Keratinocyte (primary cell): ENCODE measurements around the gene MYCL. TPM values are rescaled to one million over a fixed set of nuclear protein-coding genes. Genes with fewer than 3 reads are reported as not detected.
"Not testable (repeated sequence)": the region's sequence is repeated elsewhere in the genome, so short reads cannot be mapped to it uniquely, and the experiment has no call there.

Experiments
- DNase-seq: peaks from one replicate; pipeline ENCODE4 v3.0.0-alpha.2; 2011; ENCODE audit warnings: low read depth, missing footprints, low spot score
- FAIRE-seq: peaks from 2 replicates; lab custom pipeline; 2011; peaks lifted over from hg19 to GRCh38; lab: Jason Lieb, UNC
- H2AFZ ChIP-seq: 2 replicates; pipeline ENCODE4 v1.6.0; 2012; ENCODE audit warnings: low read length, control low read depth, inconsistent platforms; ENCODE audit not compliant: control insufficient read depth
- H3K27ac ChIP-seq: 2 replicates; pipeline ENCODE4 v1.5.1; 2011; ENCODE audit warnings: low read length; ENCODE audit not compliant: control insufficient read depth, insufficient read depth
- H3K27me3 ChIP-seq: 3 replicates; pipeline ENCODE4 v1.6.0; 2011; ENCODE audit warnings: low read length; ENCODE audit not compliant: control insufficient read depth, insufficient read depth; ENCODE audit errors: extremely low read depth
- H3K36me3 ChIP-seq, 2 experiments: 2 replicates in 1 of 2; 3 replicates in 1 of 2; pipeline ENCODE4 v1.5.1; 2011; ENCODE audit warnings: low read length in 2 of 2, mild to moderate bottlenecking in 1 of 2; ENCODE audit not compliant: control insufficient read depth in 2 of 2, insufficient read depth in 2 of 2; ENCODE audit errors: extremely low read depth in 1 of 2
- H3K4me1 ChIP-seq: 3 replicates; pipeline ENCODE4 v1.5.1; 2011; ENCODE audit warnings: low read length; ENCODE audit not compliant: control insufficient read depth, insufficient read depth; ENCODE audit errors: extremely low read depth
- H3K4me2 ChIP-seq: 3 replicates; pipeline ENCODE4 v1.6.0; 2011; ENCODE audit warnings: low read depth, low read length; ENCODE audit not compliant: control insufficient read depth, insufficient read depth; ENCODE audit errors: extremely low read depth
- H3K4me3 ChIP-seq, 3 experiments: fragments of 200-600 bp in 1 of 3; sonication (generic) in 1 of 3; 2 replicates in 2 of 3; 3 replicates in 1 of 3; pipeline ENCODE4 v1.5.1; 2011 to 2016; ENCODE audit warnings: low read length in 3 of 3, mild to moderate bottlenecking in 3 of 3, control low read depth in 2 of 3, inconsistent platforms in 1 of 3, low read depth in 1 of 3, mixed read lengths in 1 of 3, mixed run types in 1 of 3, moderate library complexity in 1 of 3; ENCODE audit not compliant: control insufficient read depth in 2 of 3, insufficient read depth in 2 of 3; ENCODE audit errors: extremely low read depth in 1 of 3
- H3K79me2 ChIP-seq: 2 replicates; pipeline ENCODE4 v1.6.0; 2012; ENCODE audit warnings: low read length; ENCODE audit not compliant: control insufficient read depth, insufficient read depth
- H3K9ac ChIP-seq: 3 replicates; pipeline ENCODE4 v1.6.0; 2011; ENCODE audit warnings: low read length; ENCODE audit not compliant: control insufficient read depth, insufficient read depth; ENCODE audit errors: extremely low read depth
- H3K9me1 ChIP-seq: 3 replicates; pipeline ENCODE4 v1.6.0; 2011; ENCODE audit warnings: low read length; ENCODE audit not compliant: control insufficient read depth, insufficient read depth; ENCODE audit errors: extremely low read depth
- H3K9me3 ChIP-seq: 2 replicates; pipeline ENCODE4 v1.5.1; 2012; ENCODE audit warnings: low read depth, low read length; ENCODE audit not compliant: control insufficient read depth
- H4K20me1 ChIP-seq: 3 replicates; pipeline ENCODE4 v1.6.0; 2011; ENCODE audit warnings: low read length; ENCODE audit not compliant: control insufficient read depth, insufficient read depth; ENCODE audit errors: extremely low read depth
- EZH2 ChIP-seq: IDR thresholded peaks from one replicate; pipeline ENCODE4 v1.6.1; 2012; ENCODE audit warnings: inconsistent platforms, mild to moderate bottlenecking, low read length, moderate library complexity
- dilution Hi-C: fragments of 300-500 bp; cut with MboI; formaldehyde crosslinking; loops from one replicate; pipeline ENCODE4 v1.7.0; 2020; ENCODE audit warnings: low sequenced_read_pairs; ENCODE audit not compliant: extremely low pct_ligation_motif_present
- polyA plus RNA-seq, 5 experiments: library from polyadenylated mRNA; depleted of rRNA in 3 of 5; stranded (reverse) in 3 of 5; stranded (forward) in 1 of 5; unstranded in 1 of 5; fragments of >200 nt; gene quantifications; 1 replicate in 1 of 5; 2 replicates in 3 of 5; 3 replicates in 1 of 5; pipeline versions ENCODE4 v1.2.1 to v1.2.3, GENCODE V29; 2011 to 2012; ENCODE audit warnings: missing spikeins in 2 of 5, low read depth in 1 of 5, low replicate concordance in 1 of 5
- TF ChIP-seq, protein P1 (sequence below), 3 experiments: IDR thresholded peaks in 1 of 3; conservative IDR thresholded peaks in 1 of 3; optimal IDR thresholded peaks in 1 of 3; 2 replicates in 2 of 3; 3 replicates in 1 of 3; pipeline versions ENCODE3 to v1.5.1; 2011; ENCODE audit warnings: low read length in 3 of 3, mild to moderate bottlenecking in 3 of 3, moderate library complexity in 2 of 3, control low read depth in 1 of 3, inconsistent platforms in 1 of 3; ENCODE audit not compliant: insufficient read depth in 2 of 3; ENCODE audit errors: extremely low read depth in 1 of 3

The MYCL gene
- polyA plus RNA-seq, 1 donor (not counting 4 experiments of a cell fraction or from before 2014, with no cell fraction given) = 5.4 TPM

DNA sequence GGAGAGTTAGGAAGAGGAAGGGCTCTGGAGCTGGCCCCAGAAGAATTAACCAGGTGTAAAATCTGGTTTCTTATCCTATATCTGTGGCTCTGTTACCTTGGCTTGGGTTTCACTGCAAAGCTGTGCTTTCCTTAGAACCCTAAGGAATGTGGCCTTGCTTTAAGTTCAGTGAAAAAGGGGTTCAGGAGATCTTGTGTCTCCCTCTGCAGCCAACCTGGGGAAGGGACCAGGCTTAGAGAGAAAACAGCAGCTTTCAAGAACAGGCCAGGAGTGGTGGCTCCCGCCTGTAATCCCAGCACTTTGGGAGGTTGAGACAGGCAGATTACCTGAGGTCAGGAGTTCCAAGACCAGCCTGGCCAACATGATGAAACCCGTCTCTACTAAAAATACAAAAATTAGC is 16.1 kb upstream of the MYCL start:
- no peak overlapping the region for H3K4me2 ChIP-seq
- no peak for FAIRE-seq
- H3K9me1 ChIP-seq = no peaks in the 10 kb centered on the region
- dilution Hi-C loops = no loop called here
- H3K4me3 ChIP-seq = no peak overlapping the region
- H2AFZ ChIP-seq = no peak overlapping the region
- DNase-seq = no peak
- H3K27ac ChIP-seq = no peak overlapping the region
- H3K27me3 ChIP-seq = no peaks in the 10 kb centered on the region
- TF ChIP-seq, protein P1, sequence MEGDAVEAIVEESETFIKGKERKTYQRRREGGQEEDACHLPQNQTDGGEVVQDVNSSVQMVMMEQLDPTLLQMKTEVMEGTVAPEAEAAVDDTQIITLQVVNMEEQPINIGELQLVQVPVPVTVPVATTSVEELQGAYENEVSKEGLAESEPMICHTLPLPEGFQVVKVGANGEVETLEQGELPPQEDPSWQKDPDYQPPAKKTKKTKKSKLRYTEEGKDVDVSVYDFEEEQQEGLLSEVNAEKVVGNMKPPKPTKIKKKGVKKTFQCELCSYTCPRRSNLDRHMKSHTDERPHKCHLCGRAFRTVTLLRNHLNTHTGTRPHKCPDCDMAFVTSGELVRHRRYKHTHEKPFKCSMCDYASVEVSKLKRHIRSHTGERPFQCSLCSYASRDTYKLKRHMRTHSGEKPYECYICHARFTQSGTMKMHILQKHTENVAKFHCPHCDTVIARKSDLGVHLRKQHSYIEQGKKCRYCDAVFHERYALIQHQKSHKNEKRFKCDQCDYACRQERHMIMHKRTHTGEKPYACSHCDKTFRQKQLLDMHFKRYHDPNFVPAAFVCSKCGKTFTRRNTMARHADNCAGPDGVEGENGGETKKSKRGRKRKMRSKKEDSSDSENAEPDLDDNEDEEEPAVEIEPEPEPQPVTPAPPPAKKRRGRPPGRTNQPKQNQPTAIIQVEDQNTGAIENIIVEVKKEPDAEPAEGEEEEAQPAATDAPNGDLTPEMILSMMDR (optimal IDR thresholded peaks at IDR 0.05 in 1 of 3, IDR thresholded peaks at IDR 0.05 in 1 of 3, conservative IDR thresholded peaks at IDR 0.05 in 1 of 3; ENCODE audit: extremely low read depth in 1 of 3, insufficient read depth in 2 of 3, low read length in 3 of 3) = peak; percentile 14 to 37 (median 21)
- no peak for TF ChIP-seq EZH2
- H4K20me1 ChIP-seq = no peaks in the 10 kb centered on the region
- no peak overlapping the region for H3K9ac ChIP-seq
- no peaks in the 10 kb centered on the region for H3K9me3 ChIP-seq
- H3K36me3 ChIP-seq = no peaks in the 10 kb centered on the region
- no peaks in the 10 kb centered on the region for H3K79me2 ChIP-seq
- no peaks in the 10 kb centered on the region for H3K4me1 ChIP-seq

DNA sequence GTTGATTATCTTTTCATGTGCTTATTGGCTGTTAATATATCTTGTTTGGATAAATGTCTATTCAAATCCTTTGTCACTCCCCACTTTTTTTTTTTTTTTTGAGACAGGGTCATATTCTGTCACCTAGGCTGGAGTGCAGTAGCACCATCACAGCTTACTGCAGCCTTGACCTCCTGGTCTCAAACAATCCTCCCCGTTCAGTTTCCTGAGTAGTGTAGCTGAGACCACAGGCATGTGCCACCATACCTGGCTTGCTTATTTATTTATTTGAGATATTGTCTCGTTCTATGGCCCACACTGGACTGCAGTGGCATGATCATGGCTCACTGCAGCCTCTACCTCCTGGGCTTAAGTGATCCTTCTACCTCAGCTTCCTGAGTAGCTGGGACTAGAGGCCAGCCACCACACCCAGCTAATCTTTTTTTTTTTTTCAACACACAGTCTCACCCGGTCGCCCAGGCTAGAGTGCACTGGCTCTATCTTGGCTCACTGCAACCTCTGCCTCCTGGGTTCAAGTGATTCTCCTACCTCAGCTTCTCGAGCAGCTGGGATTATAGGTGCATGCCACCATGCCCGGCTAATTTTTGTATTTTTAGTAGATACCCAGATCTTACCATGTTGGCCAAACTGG is 13.9 kb upstream of the MYCL start:
- Histone ChIP-seq H3K4me1 (no peaks in the 10 kb centered on the region), H3K36me3 (no peaks in the 10 kb centered on the region), H4K20me1 (no peaks in the 10 kb centered on the region), H3K79me2 (no peaks in the 10 kb centered on the region), H3K4me2 (no peak overlapping the region), H3K27ac (no peak overlapping the region), H3K9me3 (no peaks in the 10 kb centered on the region), H3K9me1 (no peaks in the 10 kb centered on the region), H3K27me3 (no peaks in the 10 kb centered on the region), H3K9ac (no peak overlapping the region), H2AFZ (no peak overlapping the region), H3K4me3 (no peak overlapping the region)
- no peak for TF ChIP-seq EZH2
- TF ChIP-seq, protein P1 (optimal IDR thresholded peaks at IDR 0.05 in 1 of 3, IDR thresholded peaks at IDR 0.05 in 1 of 3, conservative IDR thresholded peaks at IDR 0.05 in 1 of 3; ENCODE audit: extremely low read depth in 1 of 3, insufficient read depth in 2 of 3, low read length in 3 of 3) = no peak
- FAIRE-seq = no peak
- dilution Hi-C loops = no loop called here
- DNase-seq = no peak

DNA sequence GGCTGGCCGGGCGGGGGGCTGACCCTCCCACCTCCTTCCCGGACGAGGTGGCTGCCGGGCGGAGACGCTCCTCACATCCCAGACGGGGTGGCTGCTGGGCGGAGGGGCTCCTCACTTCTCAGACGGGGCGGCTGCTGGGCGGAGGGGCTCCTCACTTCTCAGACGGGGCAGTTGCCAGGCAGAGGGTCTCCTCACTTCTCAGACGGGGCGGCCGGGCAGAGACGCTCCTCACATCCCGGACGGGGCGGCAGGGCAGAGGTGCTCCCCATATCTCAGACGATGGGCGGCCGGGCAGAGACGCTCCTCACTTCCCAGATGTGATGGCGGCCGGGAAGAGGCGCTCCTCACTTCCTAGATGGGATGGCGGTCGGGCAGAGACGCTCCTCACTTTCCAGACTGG is 11.4 kb upstream of the MYCL start:
- H3K79me2 ChIP-seq, DNase-seq, H3K9ac ChIP-seq, H3K27ac ChIP-seq, H3K9me1 ChIP-seq, H3K27me3 ChIP-seq, dilution Hi-C loops, H3K4me1 ChIP-seq, H3K4me3 ChIP-seq, FAIRE-seq, H2AFZ ChIP-seq, H3K36me3 ChIP-seq, H3K4me2 ChIP-seq, H3K9me3 ChIP-seq, H4K20me1 ChIP-seq: not testable (repeated sequence)
